Endothelial cell of umbilical vein (primary cell): ENCODE measurements around the gene BRF1. TPM values are rescaled to one million over a fixed set of nuclear protein-coding genes. Genes with fewer than 3 reads are reported as not detected.

Experiments
- BruUV-seq: library from RNA; stranded (reverse); fragments of 400-500 nt; replicated peaks from 2 replicates; lab custom pipeline; 2021; lab: Mats Ljungman, UMichigan
- CTCF ChIA-PET: fragments of 300-600, 350-600 bp; sonication (Branson Sonifier 250); formaldehyde crosslinking; loops from one replicate; lab custom pipeline; 2021; ENCODE audit warnings: antibody characterized with exemption, inconsistent platforms; lab: Charles Lee
- POLR2A ChIA-PET: fragments of 300-600, 350-600 bp; sonication (Branson Sonifier 250); formaldehyde crosslinking; loops from one replicate; lab custom pipeline; 2021; ENCODE audit warnings: antibody characterized with exemption, inconsistent platforms; lab: Charles Lee
- DNase-seq: peaks from one replicate; pipeline ENCODE4 v3.0.0-alpha.2; 2011; ENCODE audit warnings: low read depth, low spot score
- FAIRE-seq: peaks from 2 replicates; lab custom pipeline; 2011; peaks lifted over from hg19 to GRCh38; lab: Jason Lieb, UNC
- H2AFZ ChIP-seq: 2 replicates; pipeline ENCODE4 v1.6.0; 2012; ENCODE audit warnings: low read depth, low read length, control low read depth, inconsistent platforms
- H3K27ac ChIP-seq: 2 replicates; pipeline ENCODE4 v1.5.1; 2011; ENCODE audit warnings: low read depth, mild to moderate bottlenecking, control low read depth, low read length, moderate library complexity; ENCODE audit not compliant: insufficient read depth
- H3K27me3 ChIP-seq, 2 experiments: 2 replicates each; pipeline versions ENCODE4 v1.6.0 to v1.6.1; 2011; ENCODE audit warnings: low read length in 2 of 2, mixed read lengths in 1 of 2; ENCODE audit not compliant: control insufficient read depth in 2 of 2, insufficient read depth in 2 of 2
- H3K36me3 ChIP-seq, 2 experiments: 2 replicates in 1 of 2; 3 replicates in 1 of 2; pipeline ENCODE4 v1.5.1; 2011; ENCODE audit warnings: low read length in 2 of 2, mild to moderate bottlenecking in 1 of 2, moderate library complexity in 1 of 2; ENCODE audit not compliant: control insufficient read depth in 2 of 2, insufficient read depth in 2 of 2; ENCODE audit errors: extremely low read depth in 1 of 2
- H3K4me1 ChIP-seq: 3 replicates; pipeline ENCODE4 v1.5.1; 2011; ENCODE audit warnings: mild to moderate bottlenecking, low read length; ENCODE audit not compliant: control insufficient read depth, insufficient read depth; ENCODE audit errors: extremely low read depth
- H3K4me2 ChIP-seq: 2 replicates; pipeline ENCODE4 v1.6.1; 2011; ENCODE audit warnings: low read length, control low read depth, mixed read lengths; ENCODE audit not compliant: insufficient read depth
- H3K4me3 ChIP-seq, 3 experiments: fragments of 200-600 bp in 1 of 3; sonication (generic), shearing (Covaris generic) in 1 of 3; replicated peaks in 1 of 3; 2 replicates each; pipeline ENCODE4 v1.5.1; 2011 to 2016; ENCODE audit warnings: control low read depth in 3 of 3, low read length in 3 of 3, mild to moderate bottlenecking in 2 of 3, inconsistent platforms in 1 of 3, low read depth in 1 of 3, moderate library complexity in 1 of 3; ENCODE audit not compliant: insufficient read depth in 1 of 3
- H3K79me2 ChIP-seq: 2 replicates; pipeline ENCODE4 v1.6.0; 2012; ENCODE audit warnings: low read length, inconsistent platforms; ENCODE audit not compliant: control insufficient read depth, insufficient read depth
- H3K9ac ChIP-seq: replicated peaks from 2 replicates; pipeline ENCODE3; 2011; ENCODE audit warnings: low read length, control low read depth; ENCODE audit not compliant: insufficient read depth; ENCODE audit errors: extremely low read depth
- H3K9me1 ChIP-seq: replicated peaks from 3 replicates; pipeline ENCODE4 v1.6.0; 2011; ENCODE audit warnings: mild to moderate bottlenecking, low read length; ENCODE audit not compliant: control insufficient read depth, insufficient read depth; ENCODE audit errors: extremely low read depth
- H3K9me3 ChIP-seq: replicated peaks from 2 replicates; pipeline ENCODE4 v1.5.1; 2012; ENCODE audit warnings: low read length, inconsistent platforms; ENCODE audit not compliant: control insufficient read depth, insufficient read depth
- H4K20me1 ChIP-seq: replicated peaks from 2 replicates; pipeline ENCODE3; 2011; ENCODE audit warnings: mild to moderate bottlenecking, low read length; ENCODE audit not compliant: control insufficient read depth, insufficient read depth; ENCODE audit errors: extremely low read depth
- EZH2 ChIP-seq: IDR thresholded peaks from 2 replicates; pipeline ENCODE4 v1.6.1; 2012; ENCODE audit warnings: borderline replicate concordance, low read depth, mild to moderate bottlenecking, moderate library complexity, low read length, inconsistent platforms; ENCODE audit not compliant: severe bottlenecking
- FOS ChIP-seq: IDR thresholded peaks from 2 replicates; pipeline ENCODE4 v1.6.1; 2011; ENCODE audit warnings: mild to moderate bottlenecking, low read length, moderate library complexity, borderline replicate concordance; ENCODE audit not compliant: insufficient read depth
- GATA2 ChIP-seq: IDR thresholded peaks from 2 replicates; pipeline ENCODE4 v1.7.0; 2011; ENCODE audit warnings: low read depth, mild to moderate bottlenecking, moderate library complexity, mixed read lengths, low read length; ENCODE audit not compliant: insufficient read length, insufficient read depth
- JUN ChIP-seq: IDR thresholded peaks from 2 replicates; pipeline ENCODE4 v1.6.1; 2011; ENCODE audit warnings: borderline replicate concordance, low read depth; ENCODE audit not compliant: insufficient read length, insufficient read depth
- MYC ChIP-seq: IDR thresholded peaks from one replicate; pipeline ENCODE4 v1.6.1; 2011; ENCODE audit warnings: mild to moderate bottlenecking, low read depth, low read length
- POLR2A ChIP-seq: IDR thresholded peaks from 2 replicates; pipeline ENCODE4 v1.6.1; 2012; ENCODE audit warnings: low read depth, mild to moderate bottlenecking, control low read depth, low read length
- POLR2AphosphoS5 ChIP-seq: IDR thresholded peaks from 2 replicates; pipeline ENCODE4 v1.6.1; 2012; ENCODE audit warnings: low read depth, mild to moderate bottlenecking, control low read depth, low read length, moderate library complexity; ENCODE audit not compliant: insufficient read depth
- dilution Hi-C: fragments of 300-500 bp; cut with MboI; formaldehyde crosslinking; loops from one replicate; pipeline ENCODE4 v1.15.0; 2019; ENCODE audit warnings: low sequenced_read_pairs; ENCODE audit not compliant: extremely low pct_ligation_motif_present
- intact Hi-C: fragments of 100-400 bp; cut with micrococcal nuclease; formaldehyde crosslinking; loops from one replicate; pipeline ENCODE4 v1.10.0; 2022
- polyA plus RNA-seq, 4 experiments: library from polyadenylated mRNA; depleted of rRNA in 3 of 4; stranded (reverse) in 3 of 4; unstranded in 1 of 4; fragments of >200 nt; gene quantifications; 2 replicates each; pipeline versions ENCODE4 v1.2.1 to v1.2.3, GENCODE V29; 2011 to 2012; ENCODE audit warnings: missing spikeins in 1 of 4
- total RNA-seq: library from RNA; stranded (reverse); gene quantifications from 2 replicates; pipeline ENCODE4 v1.2.3, GENCODE V29; 2021
- TF ChIP-seq, protein P1 (sequence below), 2 donors: IDR thresholded peaks; 1 replicate in 1 of 2; 2 replicates in 1 of 2; pipeline ENCODE4 v1.5.1; 2011; ENCODE audit warnings: low read length in 2 of 2, mild to moderate bottlenecking in 2 of 2, moderate library complexity in 2 of 2, control low read depth in 1 of 2, inconsistent platforms in 1 of 2, low read depth in 1 of 2; ENCODE audit not compliant: insufficient read depth in 1 of 2; ENCODE audit errors: extremely low read depth in 1 of 2
- TF ChIP-seq, protein P2 (sequence below): IDR thresholded peaks from 2 replicates; pipeline ENCODE4 v1.6.1; 2011; ENCODE audit not compliant: insufficient read depth, insufficient read length

BRF1 gene
- total and polyA plus RNA-seq, 2 donors (not counting 3 experiments of a cell fraction or from before 2014, with no cell fraction given) = 19.0 to 47.2 TPM

DNA sequence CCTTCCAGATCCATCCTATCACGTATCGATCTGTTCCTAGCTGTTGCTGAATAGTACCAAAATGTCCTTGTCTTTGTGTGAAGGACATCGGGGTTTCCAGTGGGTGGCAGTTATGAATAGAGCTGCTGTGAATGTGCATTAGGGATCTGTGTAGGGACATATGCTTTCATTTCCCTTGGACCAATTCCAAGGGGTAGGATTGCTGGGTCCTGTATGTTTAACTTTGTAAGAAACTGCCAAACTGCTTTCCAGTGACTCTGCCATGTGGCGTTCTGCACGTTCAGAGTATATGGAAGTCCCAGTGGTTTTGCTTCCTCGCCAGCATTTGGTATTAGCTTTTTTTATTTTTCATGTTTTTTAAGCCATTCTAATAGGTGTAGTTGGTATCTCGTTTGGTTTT is 42.4 kb upstream of the BRF1 start:
- no peak for FAIRE-seq
- no peaks in the 10 kb centered on the region for H4K20me1 ChIP-seq

More for the DNA sequence above, 42.4 kb upstream of the BRF1 start:
- Histone ChIP-seq H3K36me3 (no peaks in the 10 kb centered on the region), H3K4me1 (peaks cover 2% of the 10 kb centered on the region), H3K9me3 (no peaks in the 10 kb centered on the region), H3K4me2 (no peak overlapping the region), H3K27ac (no peak overlapping the region), H3K4me3 (no peak overlapping the region), H3K27me3 (no peaks in the 10 kb centered on the region), H2AFZ (no peak overlapping the region), H3K79me2 (peaks cover 8% of the 10 kb centered on the region), H3K9ac (no peak overlapping the region), H3K9me1 (no peaks in the 10 kb centered on the region)
- intact Hi-C loops (no loop called here), dilution Hi-C loops (no loop called here)
- no TSS peak for BruUV-seq
- DNase-seq = no peak
- CTCF ChIA-PET = interaction anchor here (0.8 to 3.3 kb wide), 5 partner anchors 9 to 253 kb away, joined by 3 to 19 read pairs (median 3); partner anchors contain the start of gene JAG2
- POLR2A ChIA-PET = no interaction called here
- no peak for TF ChIP-seq POLR2AphosphoS5
- no peak for TF ChIP-seq GATA2
- TF ChIP-seq, protein P1, sequence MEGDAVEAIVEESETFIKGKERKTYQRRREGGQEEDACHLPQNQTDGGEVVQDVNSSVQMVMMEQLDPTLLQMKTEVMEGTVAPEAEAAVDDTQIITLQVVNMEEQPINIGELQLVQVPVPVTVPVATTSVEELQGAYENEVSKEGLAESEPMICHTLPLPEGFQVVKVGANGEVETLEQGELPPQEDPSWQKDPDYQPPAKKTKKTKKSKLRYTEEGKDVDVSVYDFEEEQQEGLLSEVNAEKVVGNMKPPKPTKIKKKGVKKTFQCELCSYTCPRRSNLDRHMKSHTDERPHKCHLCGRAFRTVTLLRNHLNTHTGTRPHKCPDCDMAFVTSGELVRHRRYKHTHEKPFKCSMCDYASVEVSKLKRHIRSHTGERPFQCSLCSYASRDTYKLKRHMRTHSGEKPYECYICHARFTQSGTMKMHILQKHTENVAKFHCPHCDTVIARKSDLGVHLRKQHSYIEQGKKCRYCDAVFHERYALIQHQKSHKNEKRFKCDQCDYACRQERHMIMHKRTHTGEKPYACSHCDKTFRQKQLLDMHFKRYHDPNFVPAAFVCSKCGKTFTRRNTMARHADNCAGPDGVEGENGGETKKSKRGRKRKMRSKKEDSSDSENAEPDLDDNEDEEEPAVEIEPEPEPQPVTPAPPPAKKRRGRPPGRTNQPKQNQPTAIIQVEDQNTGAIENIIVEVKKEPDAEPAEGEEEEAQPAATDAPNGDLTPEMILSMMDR (IDR thresholded peaks at IDR 0.05; ENCODE audit: extremely low read depth in 1 of 2, insufficient read depth in 1 of 2, low read depth in 1 of 2, low read length in 2 of 2) = no peak
- no peak for TF ChIP-seq EZH2
- no peak for TF ChIP-seq JUN
- no peak for TF ChIP-seq POLR2A
- TF ChIP-seq, protein P2, sequence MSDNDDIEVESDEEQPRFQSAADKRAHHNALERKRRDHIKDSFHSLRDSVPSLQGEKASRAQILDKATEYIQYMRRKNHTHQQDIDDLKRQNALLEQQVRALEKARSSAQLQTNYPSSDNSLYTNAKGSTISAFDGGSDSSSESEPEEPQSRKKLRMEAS = no peak
- TF ChIP-seq MYC = no peak
- TF ChIP-seq FOS = no peak
